ENCODE results near the gene CDK17.

- TF ChIP-seq CTCF (conservative IDR thresholded peaks at IDR 0.05 in 1 of 2, IDR thresholded peaks at IDR 0.05 in 1 of 2; ENCODE audit: low read depth in 1 of 2, low read length in 2 of 2) (no peak), EZH2 (IDR thresholded peaks at IDR 0.05; ENCODE audit: low read length, missing control alignments) (no peak)
Observed at GRCh38 chr12:96230646-96231045, 169.6 kb downstream of the CDK17 start.

Data from fibroblast of lung (primary cell).